GM12891 (cell line): ENCODE data around the gene PITPNM2.

Source experiments
- POLR2A ChIP-seq: IDR thresholded peaks from 2 replicates; pipeline ENCODE4 v1.6.1; 2011; ENCODE audit warnings: low read depth, low read length, control low read depth
- SPI1 ChIP-seq: IDR thresholded peaks from 2 replicates; pipeline ENCODE4 v1.6.1; 2011; ENCODE audit warnings: low read depth, low read length, control low read depth
- TAF1 ChIP-seq: IDR thresholded peaks from 2 replicates; pipeline ENCODE4 v1.6.1; 2011; ENCODE audit warnings: low read depth, low read length, control low read depth

DNA sequence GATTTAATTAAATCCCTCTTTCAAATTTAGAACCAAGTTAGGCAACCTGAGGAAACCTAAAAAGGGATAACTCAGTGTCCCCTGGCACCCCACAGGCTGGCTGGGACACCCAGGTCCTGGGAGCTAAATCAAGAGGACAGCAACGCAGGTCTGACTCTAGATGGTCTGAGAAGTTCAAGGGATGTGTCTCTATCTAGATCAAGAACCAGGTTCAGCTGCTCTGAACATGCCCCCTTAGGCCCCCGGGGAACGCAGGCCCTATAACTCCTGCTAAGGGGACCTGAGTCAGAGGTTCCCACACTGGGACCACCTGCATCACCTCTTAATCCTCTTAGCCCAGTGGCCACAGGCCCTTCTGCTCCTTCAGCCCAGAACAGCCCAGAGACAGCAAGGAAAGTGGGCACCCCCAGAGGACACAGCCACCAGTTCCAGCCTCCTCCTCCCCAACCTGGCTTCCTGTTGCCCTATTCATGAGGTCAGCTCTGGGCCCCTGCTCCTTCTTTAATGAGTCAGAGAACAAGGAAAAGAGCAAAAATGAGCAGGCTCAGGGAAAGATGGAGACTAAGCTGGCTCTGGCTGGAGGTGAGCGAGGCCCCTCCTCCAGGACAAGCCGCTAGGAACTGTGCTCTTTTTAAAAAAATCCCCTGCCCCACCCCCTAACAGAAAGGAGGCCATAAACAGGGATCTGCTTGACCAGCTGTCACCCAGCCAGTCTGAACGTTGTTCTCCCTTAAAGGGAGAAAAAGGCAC, 10.8 kb downstream of the PITPNM2 start:
- no peak for TF ChIP-seq SPI1
- TF ChIP-seq POLR2A: no peak
- no peak for TF ChIP-seq TAF1
